Neuronal stem cell (in vitro differentiated cells): ENCODE data around the gene PTGIS.

Experiments used
- DNase-seq: peaks from one replicate; pipeline ENCODE4 v3.0.0-alpha.2; 2013; ENCODE audit warnings: low spot score
- H2AFZ ChIP-seq: one replicate; pipeline ENCODE4 v1.6.1; 2013; ENCODE audit warnings: mild to moderate bottlenecking, low read length, inconsistent platforms
- H2AK5ac ChIP-seq: 2 replicates; pipeline ENCODE4 v1.6.1; 2013; ENCODE audit warnings: low read depth, mild to moderate bottlenecking, inconsistent platforms, low read length, moderate library complexity, mixed read lengths
- H2BK120ac ChIP-seq: 2 replicates; pipeline ENCODE4 v1.6.1; 2013; ENCODE audit warnings: low read depth, mild to moderate bottlenecking, inconsistent platforms, low read length, moderate library complexity, mixed read lengths
- H2BK12ac ChIP-seq: one replicate; pipeline ENCODE4 v1.6.1; 2013; ENCODE audit warnings: low read length, inconsistent platforms
- H2BK15ac ChIP-seq: 2 replicates; pipeline ENCODE4 v1.6.1; 2013; ENCODE audit warnings: mild to moderate bottlenecking, low read length, inconsistent platforms, mixed read lengths
- H2BK5ac ChIP-seq: one replicate; pipeline ENCODE4 v1.6.1; 2013; ENCODE audit warnings: inconsistent platforms, mild to moderate bottlenecking, low read length, moderate library complexity
- H3K14ac ChIP-seq: one replicate; pipeline ENCODE4 v1.6.1; 2013; ENCODE audit warnings: low read length, inconsistent platforms
- H3K18ac ChIP-seq: 2 replicates; pipeline ENCODE4 v1.6.1; 2013; ENCODE audit warnings: low read length, inconsistent platforms
- H3K23ac ChIP-seq: 2 replicates; pipeline ENCODE4 v1.6.1; 2013; ENCODE audit warnings: low read depth, mild to moderate bottlenecking, mixed read lengths, low read length, inconsistent platforms; ENCODE audit not compliant: poor library complexity
- H3K27ac ChIP-seq: replicated peaks from 3 replicates; pipeline ENCODE4 v1.5.1; 2013; ENCODE audit warnings: low read length, inconsistent platforms
- H3K27me3 ChIP-seq, 3 experiments: 2 replicates each; pipeline ENCODE4 v1.6.1; 2013; ENCODE audit warnings: low read length in 3 of 3, mild to moderate bottlenecking in 2 of 3, inconsistent platforms in 1 of 3, low read depth in 1 of 3, mixed read lengths in 1 of 3, moderate library complexity in 1 of 3; ENCODE audit not compliant: control insufficient read depth in 3 of 3, insufficient read depth in 3 of 3
- H3K36me3 ChIP-seq, 2 donors: replicated peaks in 1 of 2; 2 replicates each; pipeline ENCODE4 v1.6.1; 2013; ENCODE audit warnings: low read length in 2 of 2; ENCODE audit not compliant: control insufficient read depth in 2 of 2, insufficient read depth in 2 of 2
- H3K4ac ChIP-seq: 2 replicates; pipeline ENCODE4 v1.6.1; 2013; ENCODE audit warnings: inconsistent platforms, mild to moderate bottlenecking, low read length, moderate library complexity
- H3K4me1 ChIP-seq, 2 donors: 1 replicate in 1 of 2; 2 replicates in 1 of 2; pipeline ENCODE4 v1.6.1; 2013; ENCODE audit warnings: low read length in 2 of 2, low read depth in 1 of 2; ENCODE audit not compliant: control insufficient read depth in 2 of 2, insufficient read depth in 1 of 2
- H3K4me2 ChIP-seq: one replicate; pipeline ENCODE4 v1.6.1; 2013; ENCODE audit warnings: mild to moderate bottlenecking, low read length, inconsistent platforms; ENCODE audit not compliant: insufficient read depth, poor library complexity, severe bottlenecking
- H3K4me3 ChIP-seq, 2 donors: 2 replicates each; pipeline ENCODE4 v1.5.1; 2013; ENCODE audit warnings: low read length in 2 of 2, mild to moderate bottlenecking in 2 of 2, inconsistent platforms in 1 of 2, moderate library complexity in 1 of 2
- H3K79me1 ChIP-seq: one replicate; pipeline ENCODE4 v1.6.1; 2013; ENCODE audit warnings: low read depth, mild to moderate bottlenecking, inconsistent platforms, low read length, moderate library complexity
- H3K9ac ChIP-seq: one replicate; pipeline ENCODE4 v1.6.1; 2013; ENCODE audit warnings: mild to moderate bottlenecking, low read depth, low read length, inconsistent platforms; ENCODE audit not compliant: poor library complexity
- H3K9me3 ChIP-seq, 2 donors: replicated peaks in 1 of 2; 2 replicates each; pipeline versions ENCODE3 to v1.6.1; 2013; ENCODE audit warnings: low read length in 2 of 2, mild to moderate bottlenecking in 2 of 2, inconsistent platforms in 1 of 2, low read depth in 1 of 2, mixed read lengths in 1 of 2, moderate library complexity in 1 of 2; ENCODE audit not compliant: control insufficient read depth in 2 of 2, insufficient read depth in 1 of 2
- H4K8ac ChIP-seq: one replicate; pipeline ENCODE4 v1.6.1; 2013; ENCODE audit warnings: low read depth, mild to moderate bottlenecking, inconsistent platforms, low read length, moderate library complexity
- H4K91ac ChIP-seq: one replicate; pipeline ENCODE4 v1.6.1; 2013; ENCODE audit warnings: low read length, low read depth, mild to moderate bottlenecking, inconsistent platforms; ENCODE audit not compliant: poor library complexity
- WGBS, 2 donors: extraction: QIAGEN DNeasy Blood & Tissue Kit; methylation state at CpG; one replicate each; pipeline ENCODE4 v1.1.7; 2013; ENCODE audit warnings: missing lambda C conversion rate in 2 of 2, mixed read lengths in 1 of 2; ENCODE audit not compliant: insufficient read length in 2 of 2, insufficient replicate concordance in 1 of 2; ENCODE audit errors: extremely low coverage in 2 of 2; 5-methylcytosine and 5-hydroxymethylcytosine counted together

PTGIS gene

DNA sequence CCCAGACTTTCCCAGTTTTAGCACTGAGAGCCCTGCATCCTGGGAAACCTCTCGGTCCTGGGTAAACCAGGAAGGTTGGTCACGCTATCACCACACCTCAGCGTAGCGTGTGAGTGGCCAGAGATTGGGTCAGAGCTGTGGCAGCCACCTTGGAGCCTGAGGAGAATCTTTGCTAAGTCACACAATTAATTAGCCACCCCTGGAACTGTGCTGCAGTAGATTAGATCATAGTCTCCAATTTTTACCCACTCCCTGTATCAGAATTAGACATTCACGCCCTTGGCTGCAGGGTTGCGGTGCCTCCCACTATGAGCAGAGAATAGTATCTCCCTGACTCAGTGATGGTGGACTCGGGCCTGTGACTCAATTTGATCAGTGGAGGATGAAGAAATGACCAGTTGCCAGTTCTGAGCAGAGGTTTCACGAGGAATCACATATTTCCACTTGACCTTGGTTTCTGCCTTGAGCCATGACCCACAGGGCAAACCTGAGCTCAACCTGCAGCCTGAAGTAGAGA is 6.0 kb upstream of the PTGIS start:
- H3K4ac ChIP-seq = no peak overlapping the region
- no peak overlapping the region for H3K23ac ChIP-seq
- no peak overlapping the region for H2AK5ac ChIP-seq
- no peak overlapping the region for H3K4me2 ChIP-seq
- no peak overlapping the region for H4K91ac ChIP-seq
- H3K9me3 ChIP-seq = no peaks in the 10 kb centered on the region
- no CpG with 5 or more reads among the region's 8 CpGs for WGBS, 2 donors
- no peak overlapping the region for H2BK12ac ChIP-seq
- no peak overlapping the region for H3K14ac ChIP-seq
- no peak overlapping the region for H4K8ac ChIP-seq
- H3K27me3 ChIP-seq = peaks cover 0 to 38% (median 0%) of the 10 kb centered on the region in 3 experiments
- no peak overlapping the region for H3K27ac ChIP-seq
- H3K9ac ChIP-seq = no peak overlapping the region
- peaks cover 0 to 10% of the 10 kb centered on the region in 2 donors for H3K4me1 ChIP-seq
- DNase-seq = no peak
- no peaks in the 10 kb centered on the region for H3K79me1 ChIP-seq
- no peak overlapping the region for H3K18ac ChIP-seq
- no peak overlapping the region for H2BK5ac ChIP-seq
- no peak overlapping the region for H2AFZ ChIP-seq
- no peak overlapping the region for H2BK120ac ChIP-seq
- H2BK15ac ChIP-seq = no peak overlapping the region
- no peak overlapping the region for H3K4me3 ChIP-seq
- H3K36me3 ChIP-seq = no peaks in the 10 kb centered on the region

DNA sequence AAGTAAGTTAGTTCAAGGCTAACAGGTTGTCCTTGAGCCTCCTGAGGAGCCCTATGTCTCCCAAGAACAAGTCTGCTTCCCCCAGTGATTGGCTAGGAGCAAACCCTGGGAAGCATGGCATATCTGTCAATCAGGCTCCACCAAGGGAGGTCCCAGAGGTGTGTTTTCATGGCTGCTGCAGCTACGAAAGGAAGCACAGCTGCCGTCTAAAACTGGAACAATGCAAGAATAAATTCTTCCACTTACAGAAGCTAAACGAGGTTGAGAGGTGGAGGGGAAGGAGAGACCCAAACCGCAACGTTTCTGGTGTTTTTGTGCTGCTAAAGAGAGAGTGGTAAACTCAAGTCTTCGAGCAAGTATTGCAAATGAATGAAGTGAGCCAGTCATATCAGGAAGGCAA is 4.9 kb upstream of the PTGIS start:
- Histone ChIP-seq H2BK120ac (no peak overlapping the region), H3K79me1 (no peaks in the 10 kb centered on the region), H3K9me3 (no peaks in the 10 kb centered on the region), H3K27ac (no peak overlapping the region), H3K4me2 (no peak overlapping the region), H4K8ac (no peak overlapping the region), H3K27me3 (peaks cover 0 to 38% (median 0%) of the 10 kb centered on the region in 3 experiments), H3K14ac (no peak overlapping the region), H2BK12ac (no peak overlapping the region), H3K9ac (no peak overlapping the region), H2AK5ac (no peak overlapping the region), H3K36me3 (no peaks in the 10 kb centered on the region), H2AFZ (peak overlapping the region; percentile 69), H3K18ac (no peak overlapping the region), H2BK5ac (no peak overlapping the region), H3K4me3 (no peak overlapping the region), H4K91ac (no peak overlapping the region), H2BK15ac (no peak overlapping the region), H3K23ac (no peak overlapping the region), H3K4me1 (peaks cover 6 to 13% of the 10 kb centered on the region in 2 donors), H3K4ac (no peak overlapping the region)
- DNase-seq = no peak
- no CpG with 5 or more reads among the region's 6 CpGs for WGBS, 2 donors

DNA sequence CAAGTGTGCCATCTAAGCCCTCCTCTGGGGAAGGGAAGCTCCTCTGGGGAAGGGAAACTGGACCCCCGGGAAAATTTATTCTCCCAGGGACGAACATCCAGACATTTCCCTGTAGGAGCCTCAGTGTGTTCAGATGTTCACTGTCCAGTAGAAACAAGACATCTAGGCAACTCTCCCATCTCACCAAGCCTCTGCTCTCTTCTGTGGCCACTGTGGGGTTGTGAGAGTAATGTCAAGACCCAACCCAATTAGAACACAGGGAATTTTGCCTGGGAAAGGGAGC is 3.6 kb upstream of the PTGIS start:
- H2BK12ac ChIP-seq = no peak overlapping the region
- H3K36me3 ChIP-seq = no peaks in the 10 kb centered on the region
- no peak overlapping the region for H2BK120ac ChIP-seq
- no peak overlapping the region for H2BK15ac ChIP-seq
- H2AFZ ChIP-seq = no peak overlapping the region
- DNase-seq = no peak
- no peak overlapping the region for H4K8ac ChIP-seq
- no peak overlapping the region for H3K4me3 ChIP-seq
- no peak overlapping the region for H2AK5ac ChIP-seq
- no peak overlapping the region for H3K4ac ChIP-seq
- H3K9ac ChIP-seq = no peak overlapping the region
- H3K79me1 ChIP-seq = peaks cover 5% of the 10 kb centered on the region
- H2BK5ac ChIP-seq = no peak overlapping the region
- no peak overlapping the region for H3K27ac ChIP-seq
- H3K23ac ChIP-seq = no peak overlapping the region
- no peak overlapping the region for H4K91ac ChIP-seq
- no peaks in the 10 kb centered on the region for H3K9me3 ChIP-seq
- WGBS, 2 donors = no CpG with 5 or more reads among the region's 2 CpGs
- H3K18ac ChIP-seq = no peak overlapping the region
- no peak overlapping the region for H3K14ac ChIP-seq
- no peak overlapping the region for H3K4me2 ChIP-seq
- H3K27me3 ChIP-seq = peaks cover 0 to 50% (median 0%) of the 10 kb centered on the region in 3 experiments
- peaks cover 13% of the 10 kb centered on the region in 2 donors for H3K4me1 ChIP-seq

DNA sequence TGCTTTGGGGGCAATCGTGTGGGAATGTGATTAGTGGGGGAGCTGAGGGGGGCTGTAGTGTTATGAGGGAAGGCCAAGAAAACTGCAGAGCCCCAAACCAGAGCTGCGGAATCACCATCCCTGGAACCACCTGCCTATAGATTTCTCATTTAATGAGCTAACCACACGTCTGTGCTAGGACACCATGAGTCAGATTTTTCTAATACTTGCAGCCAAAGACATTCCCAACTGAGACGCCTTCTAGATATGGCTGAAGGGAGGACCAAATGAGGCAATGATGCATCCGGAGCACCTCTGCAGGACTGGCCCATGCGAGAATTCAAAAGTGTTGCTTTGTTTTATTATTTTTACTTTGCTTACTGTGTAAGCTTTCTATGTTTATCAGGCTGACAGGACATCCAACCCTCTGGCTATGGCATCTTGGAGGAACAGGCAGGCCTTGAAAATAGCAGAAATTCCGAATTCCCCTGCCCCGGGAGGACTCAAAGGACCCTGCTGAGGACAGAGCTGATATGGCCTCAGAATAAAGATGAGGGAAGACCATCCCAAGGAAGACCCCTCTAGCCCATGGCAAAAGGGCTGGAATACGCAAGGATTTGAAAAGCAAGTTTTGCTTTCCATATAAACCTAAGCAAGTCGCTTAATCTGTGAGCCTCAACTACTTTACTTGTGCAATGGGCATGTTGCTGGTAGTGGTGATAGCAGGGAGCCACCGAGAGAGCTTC is 3.1 kb upstream of the PTGIS start:
- Histone ChIP-seq H3K36me3 (no peaks in the 10 kb centered on the region), H4K91ac (no peak overlapping the region), H2AFZ (no peak overlapping the region), H3K4me1 (peaks cover 13% of the 10 kb centered on the region in 2 donors), H4K8ac (no peak overlapping the region), H2BK120ac (no peak overlapping the region), H3K79me1 (peaks cover 5% of the 10 kb centered on the region), H2BK15ac (no peak overlapping the region), H3K9ac (no peak overlapping the region), H3K9me3 (no peaks in the 10 kb centered on the region), H3K4me2 (no peak overlapping the region), H3K4me3 (no peak overlapping the region), H2BK5ac (no peak overlapping the region), H3K18ac (no peak overlapping the region), H3K23ac (no peak overlapping the region), H2AK5ac (no peak overlapping the region), H3K27ac (no peak overlapping the region), H2BK12ac (no peak overlapping the region), H3K27me3 (peaks cover 0 to 55% (median 0%) of the 10 kb centered on the region in 3 experiments), H3K14ac (no peak overlapping the region), H3K4ac (no peak overlapping the region)
- no CpG with 5 or more reads among the region's 11 CpGs for WGBS, 2 donors
- DNase-seq = no peak
